K562 (cell line): ENCODE results near the gene SLC45A3. TPM values are rescaled to one million over a fixed set of nuclear protein-coding genes. Genes with fewer than 3 reads are reported as not detected.
A peak's percentile ranks its signal among the peaks of the same experiment; 100 is the strongest.

Source experiments
- ATAC-seq: fragments of 200-7000 bp; cut with Tn5 transposase; 3 replicates; pipeline ENCODE4 v1.9.1; 2020; ENCODE audit warnings: moderate library complexity
- BruUV-seq: library from RNA; stranded (reverse); fragments of 400-500 nt; replicated peaks from 2 replicates; lab custom pipeline; 2021; lab: Mats Ljungman, UMichigan
- CTCF ChIA-PET: fragments of 300-600 bp; formaldehyde crosslinking; extraction: SDS; loops from one replicate; lab custom pipeline; 2021; ENCODE audit warnings: low intra/inter-chr PET ratio; lab: Yijun Ruan, JAX
- POLR2A ChIA-PET: fragments of 300-600, 350-650 bp; sonication (Branson Sonifier 250); formaldehyde crosslinking; extraction: SDS; loops from one replicate; lab custom pipeline; 2021; ENCODE audit warnings: antibody characterized with exemption, inconsistent platforms; lab: Yijun Ruan, JAX
- DNase-seq, 4 experiments: peaks; one replicate each; pipeline versions ENCODE4 v3.0.0 to v3.0.0-alpha.2; 2011 to 2018; ENCODE audit warnings: low spot score in 3 of 4, mixed read lengths in 3 of 4; ENCODE audit errors: extremely low read depth in 1 of 4
- FAIRE-seq: peaks from 2 replicates; lab custom pipeline; 2011; peaks lifted over from hg19 to GRCh38; lab: Jason Lieb, UNC
- H2AFZ ChIP-seq: 2 replicates; pipeline ENCODE4 v1.6.0; 2011; ENCODE audit warnings: low read depth, low read length, control low read depth, inconsistent platforms
- H3K27ac ChIP-seq: fragments of 200-600 bp; 3 replicates; pipeline ENCODE4 v1.8.0; 2011; ENCODE audit warnings: low read depth, mild to moderate bottlenecking, control low read depth, inconsistent platforms, low read length, moderate library complexity, mixed read lengths; ENCODE audit errors: extremely low read depth
- H3K27me3 ChIP-seq, 2 experiments: fragments of 300-600 bp in 1 of 2; 2 replicates in 1 of 2; 3 replicates in 1 of 2; pipeline versions ENCODE4 v1.6.0 to v1.8.0; 2011; ENCODE audit warnings: inconsistent platforms in 2 of 2, low read length in 2 of 2, mild to moderate bottlenecking in 1 of 2, mixed read lengths in 1 of 2, moderate library complexity in 1 of 2; ENCODE audit not compliant: control insufficient read depth in 2 of 2, insufficient read depth in 2 of 2
- H3K36me3 ChIP-seq: fragments of 300-600 bp; 3 replicates; pipeline ENCODE4 v1.8.0; 2011; ENCODE audit warnings: mild to moderate bottlenecking, low read length, inconsistent platforms; ENCODE audit not compliant: control insufficient read depth, insufficient read depth
- H3K4me1 ChIP-seq, 2 experiments: fragments of 200-600 bp in 1 of 2; replicated peaks in 1 of 2; 2 replicates in 1 of 2; 3 replicates in 1 of 2; pipeline versions ENCODE4 v1.5.1 to v1.8.0; 2011; ENCODE audit warnings: inconsistent platforms in 2 of 2, low read length in 2 of 2, mild to moderate bottlenecking in 1 of 2, mixed read lengths in 1 of 2, moderate library complexity in 1 of 2; ENCODE audit not compliant: control insufficient read depth in 2 of 2, insufficient read depth in 2 of 2
- H3K4me2 ChIP-seq: 2 replicates; pipeline ENCODE4 v1.6.1; 2011; ENCODE audit warnings: low read length, control low read depth, inconsistent platforms, mixed read lengths; ENCODE audit not compliant: insufficient read depth
- H3K4me3 ChIP-seq: fragments of 200-600 bp; sonication (generic), shearing (Covaris generic); 2 replicates; pipeline ENCODE4 v1.5.1; 2016; ENCODE audit warnings: control low read depth, inconsistent platforms
- H3K79me2 ChIP-seq: fragments of 200-600 bp; 3 replicates; pipeline ENCODE4 v1.8.0; 2011; ENCODE audit warnings: low read length, inconsistent platforms; ENCODE audit not compliant: control insufficient read depth, insufficient read depth
- H3K9ac ChIP-seq, 2 experiments: 2 replicates each; pipeline versions ENCODE4 v1.6.0 to v1.6.1; 2011; ENCODE audit warnings: low read depth in 2 of 2, low read length in 2 of 2, control low read depth in 1 of 2, inconsistent platforms in 1 of 2, mild to moderate bottlenecking in 1 of 2, mixed read lengths in 1 of 2; ENCODE audit not compliant: insufficient read depth in 1 of 2
- H3K9me1 ChIP-seq: one replicate; pipeline ENCODE4 v1.6.0; 2011; ENCODE audit warnings: inconsistent platforms, mild to moderate bottlenecking, low read length, moderate library complexity; ENCODE audit not compliant: control insufficient read depth, insufficient read depth
- H3K9me3 ChIP-seq: replicated peaks from 2 replicates; pipeline ENCODE4 v1.5.1; 2011; ENCODE audit warnings: low read depth, low read length, inconsistent platforms; ENCODE audit not compliant: control insufficient read depth, insufficient read depth
- H4K20me1 ChIP-seq: replicated peaks from 2 replicates; pipeline ENCODE4 v1.6.1; 2011; ENCODE audit warnings: low read length, inconsistent platforms, mixed read lengths; ENCODE audit not compliant: control insufficient read depth, insufficient read depth
- ATF3 ChIP-seq, 2 experiments: fragments of 450-650 bp in 1 of 2; sonication (generic) in 1 of 2; formaldehyde crosslinking in 1 of 2; IDR thresholded peaks in 1 of 2; conservative IDR thresholded peaks in 1 of 2; 2 replicates each; pipeline versions ENCODE4 v1.6.1 to v1.8.1; 2016 to 2023; ENCODE audit warnings: mild to moderate bottlenecking in 2 of 2, moderate library complexity in 2 of 2, inconsistent platforms in 1 of 2, missing genetic modification reagents in 1 of 2
- CREB3 ChIP-seq: fragments of 450-650 bp; conservative IDR thresholded peaks from 2 replicates; pipeline ENCODE4 v1.6.1; 2016; ENCODE audit warnings: missing genetic modification characterization, low read depth, mild to moderate bottlenecking, missing compliant biosample characterization, moderate library complexity
- MEIS2 ChIP-seq: fragments of 450-650 bp; IDR thresholded peaks from 2 replicates; pipeline ENCODE4 v1.6.1; 2014; ENCODE audit warnings: mild to moderate bottlenecking; ENCODE audit not compliant: partially characterized antibody
- TFE3 ChIP-seq: fragments of 450-650 bp; formaldehyde crosslinking; IDR thresholded peaks from 2 replicates; pipeline ENCODE4 v1.4.0; 2020; ENCODE audit warnings: mild to moderate bottlenecking, mixed read lengths
- WGBS: fragments of 100-300 bp; shearing (Covaris generic); methylation state at CpG from one replicate; pipeline ENCODE4 v1.1.6; 2016; ENCODE audit warnings: low coverage, mixed read lengths; ENCODE audit not compliant: insufficient coverage; ENCODE audit errors: missing lambda C conversion rate; 5-methylcytosine and 5-hydroxymethylcytosine counted together
- in situ Hi-C: fragments of 300-500 bp; cut with MboI; formaldehyde crosslinking; loops from 4 replicates; pipeline ENCODE4 v1.15.0; 2018; ENCODE audit warnings: inconsistent platforms, mixed read lengths
- intact Hi-C: fragments of 100-400 bp; cut with micrococcal nuclease; formaldehyde crosslinking; loops from 2 replicates; pipeline ENCODE4 v1.14.2; 2022
- polyA plus RNA-seq, 8 experiments: library from polyadenylated mRNA; depleted of rRNA in 4 of 8; stranded (reverse) in 5 of 8; unstranded in 3 of 8; fragments of >200 nt; fragmentation: Nextera tagmentation in 2 of 8; fragmentation: Illumina TruSeq in 1 of 8; extraction: Ambion mirVana in 2 of 8; extraction: Trizol in 1 of 8; gene quantifications; 2 replicates each; pipeline versions ENCODE4 v1.2.1 to v1.2.3, GENCODE V29; 2011 to 2014; ENCODE audit warnings: inconsistent platforms in 1 of 8, missing spikeins in 1 of 8
- total RNA-seq, 7 experiments: library from RNA; depleted of rRNA in 6 of 7; stranded (reverse); fragments of >200 nt in 6 of 7; fragmentation: Illumina TruSeq in 2 of 7; extraction: Trizol in 2 of 7; gene quantifications; 2 replicates each; pipeline versions ENCODE4 v1.2.1 to v1.2.3, GENCODE V29; 2011 to 2021; ENCODE audit warnings: low replicate concordance in 1 of 7

The SLC45A3 gene
- total and polyA plus RNA-seq, 9 of the 15 experiments (the other 6 are each of a cell fraction or from before 2014, with no cell fraction given) = 0.06 to 3.3 (median 1.3) TPM

GRCh38 chr1:205714190-205714905 lies 34.0 kb upstream of the SLC45A3 start (continued):
- TF ChIP-seq ATF3 (IDR thresholded peaks at IDR 0.05) (no peak), ATF3 (CRISPR knock-in tag; conservative IDR thresholded peaks at IDR 0.05) (no peak), TFE3 (CRISPR knock-in tag) (no peak)
- TF ChIP-seq, all 486 proteins: peak for 4

- BruUV-seq = no TSS peak
- Histone ChIP-seq H3K4me1 (peaks cover 0 to 17% of the 10 kb centered on the region in 2 experiments; a peak in 3 of 5 replicates), H3K27ac (no peak overlapping the region), H4K20me1 (no peaks in the 10 kb centered on the region; the same call in 1 of the 2 replicates), H3K9ac (no peak overlapping the region), H3K27me3 (no peaks in the 10 kb centered on the region), H3K36me3 (peaks cover 51% of the 10 kb centered on the region), H2AFZ (no peak overlapping the region), H3K4me2 (no peak overlapping the region), H3K4me3 (no peak overlapping the region), H3K9me3 (no peaks in the 10 kb centered on the region), H3K79me2 (no peaks in the 10 kb centered on the region), H3K9me1 (no peaks in the 10 kb centered on the region)
- peak; percentile 83 for FAIRE-seq
- intact Hi-C loops = loop anchor here (1.0 kb wide), 5 partner anchors 39 to 182 kb away; no protein-coding TSS in a partner anchor
- ChIA-PET POLR2A (interaction anchor here (0.7 to 7.5 kb wide), 14 partner anchors 8 to 119 kb away, joined by 3 to 46 read pairs (median 4); no protein-coding TSS in a partner anchor), CTCF (interaction anchor here (0.7 to 6.0 kb wide), 6 partner anchors 39 to 266 kb away, joined by 3 to 81 read pairs (median 7); no protein-coding TSS in a partner anchor)
- peak; percentile 93 for ATAC-seq
- WGBS = 21% methylated on average over 8 of the region's 8 CpGs
- in situ Hi-C loops = loop anchor here (5.0 kb wide), 1 partner anchor 119 kb away; no protein-coding TSS in a partner anchor
- DNase-seq = peak; percentile 79 to 91 (median 85)
- TF ChIP-seq MEIS2 = no peak
- no peak for TF ChIP-seq CREB3
These were observed 31.1 kb upstream of the SLC45A3 start for GRCh38 chr1:205711105-205712048.
